H1 (cell line): ENCODE measurements around the gene NACA. TPM values are rescaled to one million over a fixed set of nuclear protein-coding genes. Genes with fewer than 3 reads are reported as not detected.
A peak's percentile ranks its signal among the peaks of the same experiment; 100 is the strongest.

Source experiments
- CTCF ChIA-PET: fragments of 300-600 bp; sonication (Branson Sonifier 250); formaldehyde crosslinking; loops from one replicate; lab custom pipeline; 2021; ENCODE audit not compliant: partially characterized antibody; lab: Charles Lee
- POLR2A ChIA-PET: fragments of 300-600 bp; sonication (Branson Sonifier 250); formaldehyde crosslinking; loops from one replicate; lab custom pipeline; 2021; ENCODE audit warnings: inconsistent platforms; ENCODE audit not compliant: partially characterized antibody; lab: Charles Lee
- DNase-seq, 2 experiments: peaks; one replicate each; pipeline versions ENCODE4 v3.0.0 to v3.0.0-alpha.2; 2010 to 2022; ENCODE audit warnings: low spot score in 2 of 2, low read depth in 1 of 2, mixed read lengths in 1 of 2
- FAIRE-seq: peaks from 2 replicates; lab custom pipeline; 2011; peaks lifted over from hg19 to GRCh38; lab: Jason Lieb, UNC
- H2AFZ ChIP-seq: 2 replicates; pipeline ENCODE4 v1.8.1; 2012; ENCODE audit warnings: low read length, inconsistent platforms
- H2AK5ac ChIP-seq: 2 replicates; pipeline ENCODE4 v1.6.1; 2013; ENCODE audit warnings: low read depth, low read length
- H2BK120ac ChIP-seq: replicated peaks from 2 replicates; pipeline ENCODE3; 2013; ENCODE audit warnings: low read depth, low read length, inconsistent platforms
- H2BK12ac ChIP-seq: 2 replicates; pipeline ENCODE4 v1.6.1; 2013; ENCODE audit warnings: low read depth, low read length
- H2BK15ac ChIP-seq: 2 replicates; pipeline ENCODE4 v1.6.1; 2013; ENCODE audit warnings: low read length
- H2BK20ac ChIP-seq: 2 replicates; pipeline ENCODE4 v1.6.1; 2013; ENCODE audit warnings: low read length
- H2BK5ac ChIP-seq: 2 replicates; pipeline ENCODE4 v1.6.1; 2013; ENCODE audit warnings: low read depth, low read length
- H3K14ac ChIP-seq: 2 replicates; pipeline ENCODE4 v1.6.1; 2013; ENCODE audit warnings: inconsistent platforms; ENCODE audit not compliant: insufficient read length
- H3K18ac ChIP-seq: 2 replicates; pipeline ENCODE4 v1.6.1; 2013; ENCODE audit warnings: low read length; ENCODE audit errors: extremely low read depth
- H3K23ac ChIP-seq: 2 replicates; pipeline ENCODE4 v1.6.1; 2013; ENCODE audit warnings: inconsistent platforms; ENCODE audit not compliant: insufficient read length
- H3K23me2 ChIP-seq: 2 replicates; pipeline ENCODE4 v1.6.1; 2013; ENCODE audit warnings: low read depth, low read length
- H3K27ac ChIP-seq: 2 replicates; pipeline ENCODE4 v1.6.1; 2011; ENCODE audit warnings: low read depth, low read length, inconsistent platforms
- H3K27me3 ChIP-seq, 4 experiments: replicated peaks in 1 of 4; 1 replicate in 1 of 4; 2 replicates in 3 of 4; pipeline versions ENCODE4 v1.6.1 to v1.8.1; 2011 to 2013; ENCODE audit warnings: low read length in 3 of 4, mild to moderate bottlenecking in 3 of 4, inconsistent platforms in 2 of 4, mixed read lengths in 2 of 4, moderate library complexity in 1 of 4; ENCODE audit not compliant: control insufficient read depth in 3 of 4, insufficient read depth in 3 of 4; ENCODE audit errors: extremely low read depth in 1 of 4
- H3K36me3 ChIP-seq, 4 experiments: 2 replicates each; pipeline versions ENCODE4 v1.6.1 to v1.8.1; 2011 to 2013; ENCODE audit warnings: mild to moderate bottlenecking in 4 of 4, low read length in 3 of 4, moderate library complexity in 2 of 4, control low read depth in 1 of 4, inconsistent platforms in 1 of 4; ENCODE audit not compliant: insufficient read depth in 4 of 4, control insufficient read depth in 2 of 4
- H3K4ac ChIP-seq: replicated peaks from 2 replicates; pipeline ENCODE3; 2013; ENCODE audit warnings: low read length, low read depth, mixed read lengths, inconsistent platforms; ENCODE audit not compliant: insufficient read length
- H3K4me1 ChIP-seq, 4 experiments: replicated peaks in 1 of 4; 1 replicate in 1 of 4; 2 replicates in 3 of 4; pipeline versions ENCODE4 v1.6.1 to v1.8.1; 2011 to 2013; ENCODE audit warnings: low read length in 3 of 4, inconsistent platforms in 2 of 4, mixed read lengths in 1 of 4; ENCODE audit not compliant: insufficient read depth in 4 of 4, control insufficient read depth in 3 of 4
- H3K4me2 ChIP-seq, 2 experiments: 2 replicates each; pipeline versions ENCODE4 v1.6.1 to v1.8.1; 2011 to 2013; ENCODE audit warnings: low read depth in 2 of 2, low read length in 2 of 2, control low read depth in 1 of 2, inconsistent platforms in 1 of 2, mild to moderate bottlenecking in 1 of 2; ENCODE audit not compliant: insufficient read depth in 1 of 2
- H3K4me3 ChIP-seq, 4 experiments: fragments of 200-600, 300-600 bp in 1 of 4; sonication (generic), shearing (Covaris generic), sonication (Bioruptor Twin) in 1 of 4; 2 replicates each; pipeline versions ENCODE4 v1.5.1 to v1.8.1; 2011 to 2016; ENCODE audit warnings: low read length in 4 of 4, low read depth in 3 of 4, control low read depth in 2 of 4, inconsistent platforms in 2 of 4, mild to moderate bottlenecking in 2 of 4, mixed read lengths in 1 of 4, moderate library complexity in 1 of 4; ENCODE audit not compliant: insufficient read depth in 2 of 4; ENCODE audit errors: extremely low read depth in 1 of 4
- H3K56ac ChIP-seq: replicated peaks from 2 replicates; pipeline ENCODE3; 2013; ENCODE audit warnings: low read depth, mild to moderate bottlenecking, mixed read lengths, low read length, inconsistent platforms; ENCODE audit not compliant: insufficient read length
- H3K79me1 ChIP-seq: 2 replicates; pipeline ENCODE4 v1.6.1; 2013; ENCODE audit warnings: low read depth, low read length, control low read depth
- H3K79me2 ChIP-seq, 2 experiments: 2 replicates each; pipeline versions ENCODE4 v1.6.1 to v1.8.1; 2012 to 2013; ENCODE audit warnings: low read length in 2 of 2, mild to moderate bottlenecking in 2 of 2, inconsistent platforms in 1 of 2; ENCODE audit not compliant: insufficient read depth in 2 of 2, control insufficient read depth in 1 of 2
- H3K9ac ChIP-seq, 4 experiments: replicated peaks in 1 of 4; 1 replicate in 1 of 4; 2 replicates in 3 of 4; pipeline versions ENCODE4 v1.6.1 to v1.8.1; 2011 to 2013; ENCODE audit warnings: low read depth in 3 of 4, low read length in 3 of 4, control low read depth in 2 of 4, mild to moderate bottlenecking in 2 of 4, moderate library complexity in 2 of 4, inconsistent platforms in 1 of 4; ENCODE audit errors: extremely low read depth in 1 of 4
- H3K9me3 ChIP-seq, 2 experiments: 2 replicates each; pipeline versions ENCODE4 v1.6.1 to v1.8.1; 2012 to 2013; ENCODE audit warnings: mild to moderate bottlenecking in 2 of 2, moderate library complexity in 2 of 2, control low read depth in 1 of 2, inconsistent platforms in 1 of 2, low read depth in 1 of 2, low read length in 1 of 2, mixed read lengths in 1 of 2; ENCODE audit not compliant: insufficient read depth in 2 of 2
- H4K20me1 ChIP-seq, 2 experiments: replicated peaks in 1 of 2; 2 replicates each; pipeline versions ENCODE3 to v1.8.1; 2011 to 2013; ENCODE audit warnings: inconsistent platforms in 2 of 2, low read length in 2 of 2, mild to moderate bottlenecking in 1 of 2; ENCODE audit not compliant: insufficient read depth in 2 of 2, control insufficient read depth in 1 of 2
- H4K5ac ChIP-seq: 2 replicates; pipeline ENCODE4 v1.6.1; 2013; ENCODE audit warnings: low read length, low read depth, mixed read lengths, inconsistent platforms; ENCODE audit not compliant: insufficient read length
- H4K8ac ChIP-seq: 2 replicates; pipeline ENCODE4 v1.8.0; 2013; ENCODE audit warnings: mild to moderate bottlenecking, moderate library complexity, low read length, inconsistent platforms; ENCODE audit not compliant: insufficient read depth; ENCODE audit errors: extremely low read depth
- H4K91ac ChIP-seq: replicated peaks from 2 replicates; pipeline ENCODE3; 2013; ENCODE audit warnings: low read length, mixed read lengths, inconsistent platforms; ENCODE audit not compliant: insufficient read length
- GTF2F1 ChIP-seq: IDR thresholded peaks from 2 replicates; pipeline ENCODE4 v1.6.1; 2012; ENCODE audit warnings: low read depth, low read length, improper control_type of control experiment, borderline replicate concordance
- POLR2A ChIP-seq, 2 experiments: IDR thresholded peaks; 1 replicate in 1 of 2; 2 replicates in 1 of 2; pipeline ENCODE4 v1.6.1; 2011; ENCODE audit warnings: low read depth in 2 of 2, low read length in 2 of 2, mild to moderate bottlenecking in 2 of 2; ENCODE audit errors: control extremely low read depth in 1 of 2
- WGBS, 2 experiments: shearing (Covaris generic) in 1 of 2; methylation state at CpG; one replicate each; pipeline versions ENCODE4 v1.1.6 to v1.1.7; 2013 to 2015; ENCODE audit warnings: low lambda C conversion rate in 2 of 2, mixed read lengths in 2 of 2, inconsistent platforms in 1 of 2, low coverage in 1 of 2, missing lambda C conversion rate in 1 of 2; ENCODE audit not compliant: insufficient replicate concordance in 2 of 2, insufficient coverage in 1 of 2, insufficient read length in 1 of 2; ENCODE audit errors: extremely low coverage in 1 of 2, missing lambda C conversion rate in 1 of 2; 5-methylcytosine and 5-hydroxymethylcytosine counted together
- polyA plus RNA-seq, 7 experiments: library from polyadenylated mRNA; depleted of rRNA in 3 of 7; stranded (reverse) in 5 of 7; unstranded in 2 of 7; fragments of >200 nt in 5 of 7; fragments of 200-250 nt in 2 of 7; gene quantifications; 1 replicate in 5 of 7; 2 replicates in 1 of 7; 4 replicates in 1 of 7; pipeline versions ENCODE4 v1.2.1 to v1.2.3, GENCODE V29; 2011 to 2013; ENCODE audit warnings: missing spikeins in 2 of 7, mixed read lengths in 2 of 7
- total RNA-seq: library from RNA; stranded (reverse); fragmentation: NEBNext Ultra II Directional; extraction: Animal tissue kit (Norgen Biotek cat#: 25700); gene quantifications from 2 replicates; pipeline ENCODE4 v1.2.1, GENCODE V29; 2021

Gene NACA
- total and polyA plus RNA-seq, 2 of the 8 experiments (the other 6 are each of a cell fraction or from before 2014, with no cell fraction given): 511 to 1,063 TPM

- H4K91ac ChIP-seq: no peak overlapping the region
- no peaks in the 10 kb centered on the region for H3K27me3 ChIP-seq
- H3K79me1 ChIP-seq: peaks cover 26% of the 10 kb centered on the region
- FAIRE-seq (no peak), DNase-seq (no peak)
- peaks cover 10 to 21% (median 14%) of the 10 kb centered on the region in 4 experiments for H3K4me1 ChIP-seq
- peaks cover 20 to 54% of the 10 kb centered on the region in 2 experiments for H3K79me2 ChIP-seq
- H3K4ac ChIP-seq: no peak overlapping the region
- peaks cover 28 to 81% (median 58%) of the 10 kb centered on the region in 4 experiments for H3K36me3 ChIP-seq
- H3K14ac ChIP-seq: no peak overlapping the region
- H2BK15ac ChIP-seq: no peak overlapping the region
- no peak overlapping the region for H2BK120ac ChIP-seq
- 85% methylated on average over 1 of the region's 1 CpG; no CpG with 5 or more reads in 1 of the 2 experiments for WGBS, 2 experiments
- H2AFZ ChIP-seq: no peak overlapping the region
- peak overlapping the region; percentile 61; the same call in 1 of the 2 replicates for H2BK20ac ChIP-seq
- H2AK5ac ChIP-seq: no peak overlapping the region
- peaks cover 27 to 41% of the 10 kb centered on the region in 2 experiments for H4K20me1 ChIP-seq
- H3K9me3 ChIP-seq: no peaks in the 10 kb centered on the region
- no peak overlapping the region for H3K4me3 ChIP-seq
- no peak overlapping the region for H3K4me2 ChIP-seq
- no peak for TF ChIP-seq GTF2F1
- TF ChIP-seq POLR2A (IDR thresholded peaks at IDR 0.05; ENCODE audit: control extremely low read depth in 1 of 2, low read depth in 2 of 2, low read length in 2 of 2): peak in 1 of 2 experiments; percentile 18; a peak in 1 of 3 replicates
- no peak overlapping the region for H2BK5ac ChIP-seq
- H3K23me2 ChIP-seq: no peaks in the 10 kb centered on the region; the same call in 1 of the 2 replicates
- ChIA-PET POLR2A (interaction anchor here (0.7 to 52.4 kb wide), 11 partner anchors 18 to 82 kb away, joined by 3 to 1406 read pairs (median 4); partner anchors contain the start of genes ATP5F1B, NACA, PRIM1 and PTGES3), CTCF (interaction anchor here (0.8 to 2.5 kb wide), 3 partner anchors 10 to 81 kb away, joined by 3 to 10 read pairs (median 4); no protein-coding TSS in a partner anchor)
- no peak overlapping the region for H2BK12ac ChIP-seq
- H3K9ac ChIP-seq: no peak overlapping the region
- no peak overlapping the region for H3K27ac ChIP-seq
- no peak overlapping the region for H3K18ac ChIP-seq
- H4K8ac ChIP-seq: no peak overlapping the region
- H3K23ac ChIP-seq: no peak overlapping the region
- no peak overlapping the region for H4K5ac ChIP-seq
- no peak overlapping the region for H3K56ac ChIP-seq
Observed at GRCh38 chr12:56716458-56716857, 8.6 kb downstream of the NACA start.
